DND-41 (cell line): Measurements from ENCODE around the gene AJAP1.

ENCODE experiments used
- ATAC-seq: fragments of 200-7000 bp; cut with Tn5 transposase; 3 replicates; pipeline ENCODE4 v1.9.1; 2021; ENCODE audit warnings: low read depth; ENCODE audit not compliant: insufficient read depth
- DNase-seq: peaks from one replicate; pipeline ENCODE4 v3.0.0-alpha.2; 2020
- H2AFZ ChIP-seq: 2 replicates; pipeline ENCODE4 v1.6.0; 2012; ENCODE audit warnings: low read depth, low read length
- H3K27ac ChIP-seq: 2 replicates; pipeline ENCODE4 v1.5.1; 2012; ENCODE audit warnings: low read length, inconsistent platforms
- H3K27me3 ChIP-seq: fragments of 200-600 bp; sonication (generic); 2 replicates; pipeline ENCODE4 v1.6.0; 2012; ENCODE audit warnings: low read length, mild to moderate bottlenecking, inconsistent platforms; ENCODE audit not compliant: insufficient read depth, poor library complexity
- H3K36me3 ChIP-seq: 2 replicates; pipeline ENCODE4 v1.5.1; 2012; ENCODE audit warnings: low read length, inconsistent platforms; ENCODE audit not compliant: insufficient read depth
- H3K4me1 ChIP-seq: 2 replicates; pipeline ENCODE4 v1.5.1; 2012; ENCODE audit warnings: mild to moderate bottlenecking, low read length; ENCODE audit not compliant: insufficient read depth
- H3K4me2 ChIP-seq: 2 replicates; pipeline ENCODE4 v1.6.0; 2012; ENCODE audit warnings: mild to moderate bottlenecking, moderate library complexity, low read length, inconsistent platforms; ENCODE audit not compliant: insufficient read depth
- H3K4me3 ChIP-seq, 2 experiments: fragments of 200-600 bp in 1 of 2; shearing (Covaris generic) in 1 of 2; 2 replicates each; pipeline ENCODE4 v1.5.1; 2012 to 2016; ENCODE audit warnings: inconsistent platforms in 2 of 2, low read length in 2 of 2, mild to moderate bottlenecking in 2 of 2, low read depth in 1 of 2, moderate library complexity in 1 of 2
- H3K79me2 ChIP-seq: 2 replicates; pipeline ENCODE4 v1.6.0; 2012; ENCODE audit warnings: low read length, inconsistent platforms; ENCODE audit not compliant: insufficient read depth
- H3K9ac ChIP-seq: 2 replicates; pipeline ENCODE4 v1.6.0; 2012; ENCODE audit warnings: low read depth, mild to moderate bottlenecking, inconsistent platforms, low read length, moderate library complexity
- H3K9me3 ChIP-seq: 2 replicates; pipeline ENCODE4 v1.5.1; 2012; ENCODE audit warnings: low read length, moderate library complexity, mild to moderate bottlenecking, inconsistent platforms; ENCODE audit not compliant: insufficient read depth, severe bottlenecking
- H4K20me1 ChIP-seq: 2 replicates; pipeline ENCODE4 v1.6.0; 2012; ENCODE audit warnings: low read length; ENCODE audit not compliant: insufficient read depth
- CTCF ChIP-seq: IDR thresholded peaks from 2 replicates; pipeline ENCODE4 v1.5.1; 2012; ENCODE audit warnings: borderline replicate concordance, low read length, moderate library complexity, mild to moderate bottlenecking; ENCODE audit not compliant: poor library complexity, severe bottlenecking; ENCODE audit errors: extremely low read depth
- EZH2 ChIP-seq: IDR thresholded peaks from 3 replicates; pipeline ENCODE4 v1.6.1; 2012; ENCODE audit warnings: borderline replicate concordance, low read depth, mild to moderate bottlenecking, moderate library complexity, low read length, inconsistent platforms; ENCODE audit not compliant: severe bottlenecking

Gene AJAP1

GRCh38 chr1:4728319-4729089 lies 74.1 kb downstream of the AJAP1 start:
- Histone ChIP-seq H3K36me3 (no peaks in the 10 kb centered on the region), H3K9me3 (no peaks in the 10 kb centered on the region), H3K79me2 (no peaks in the 10 kb centered on the region), H3K4me3 (no peak overlapping the region), H3K9ac (no peak overlapping the region), H3K4me2 (no peak overlapping the region), H3K4me1 (no peaks in the 10 kb centered on the region), H3K27ac (no peak overlapping the region), H3K27me3 (no peaks in the 10 kb centered on the region), H4K20me1 (no peaks in the 10 kb centered on the region), H2AFZ (no peak overlapping the region)
- no peak for ATAC-seq
- no peak for DNase-seq
- TF ChIP-seq CTCF: no peak
- TF ChIP-seq EZH2: no peak

DNA sequence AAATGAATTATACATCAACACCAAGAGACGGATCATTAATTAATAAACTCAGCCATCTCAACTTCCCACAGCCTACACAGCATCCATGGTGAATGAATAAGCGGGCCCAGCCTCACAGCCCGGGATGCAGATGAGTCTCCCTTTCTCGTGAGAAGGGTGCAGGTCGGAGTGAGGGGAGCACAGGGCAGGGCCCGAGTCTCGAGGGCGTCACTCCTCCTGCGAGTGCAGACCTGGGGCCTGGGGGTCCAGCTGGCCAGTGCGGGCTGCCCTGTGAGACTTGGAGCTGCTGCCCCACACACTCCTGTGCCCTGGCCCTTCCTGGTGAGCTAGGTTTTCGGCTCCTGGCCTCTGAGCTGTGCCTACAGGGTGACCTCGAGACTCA lies 74.7 kb downstream of the AJAP1 start:
- DNase-seq (no peak), ATAC-seq (no peak)
- Histone ChIP-seq H3K9ac (no peak overlapping the region), H3K4me3 (no peak overlapping the region), H3K27ac (no peak overlapping the region), H2AFZ (no peak overlapping the region), H3K4me1 (no peaks in the 10 kb centered on the region), H3K9me3 (no peaks in the 10 kb centered on the region), H3K79me2 (no peaks in the 10 kb centered on the region), H3K27me3 (no peaks in the 10 kb centered on the region), H3K36me3 (no peaks in the 10 kb centered on the region), H3K4me2 (no peak overlapping the region), H4K20me1 (no peaks in the 10 kb centered on the region)
- TF ChIP-seq CTCF: no peak
- TF ChIP-seq EZH2: no peak

DNA sequence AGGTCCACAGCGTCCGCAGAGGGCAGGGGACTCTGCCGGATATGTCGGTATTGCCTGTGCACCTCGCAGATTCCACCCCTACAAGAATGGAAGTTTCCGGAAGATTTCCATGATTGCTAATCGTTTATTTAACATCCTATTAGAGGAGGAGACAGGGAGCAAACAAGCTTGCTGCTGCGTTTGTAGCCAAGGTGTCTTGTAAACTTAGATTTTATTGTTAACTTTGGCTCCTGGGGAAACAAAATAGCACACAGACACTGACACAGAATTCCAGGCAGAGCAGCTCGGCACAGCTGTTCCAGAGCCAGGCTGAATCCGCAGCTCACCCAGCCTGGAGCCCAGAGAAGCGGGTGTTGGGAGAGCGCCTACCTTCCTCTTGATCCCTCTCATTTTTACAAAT lies 75.7 kb downstream of the AJAP1 start:
- Histone ChIP-seq H3K36me3 (no peaks in the 10 kb centered on the region), H3K79me2 (no peaks in the 10 kb centered on the region), H3K9me3 (no peaks in the 10 kb centered on the region), H3K4me2 (no peak overlapping the region), H3K27me3 (no peaks in the 10 kb centered on the region), H3K4me3 (no peak overlapping the region), H3K4me1 (no peaks in the 10 kb centered on the region), H3K27ac (no peak overlapping the region), H4K20me1 (no peaks in the 10 kb centered on the region), H3K9ac (no peak overlapping the region), H2AFZ (no peak overlapping the region)
- no peak for DNase-seq
- ATAC-seq: no peak
- TF ChIP-seq EZH2 (no peak), CTCF (no peak)
